ENCODE results near the gene PODXL.

- no peak for TF ChIP-seq CTCF (IDR thresholded peaks at IDR 0.05; ENCODE audit: low read length)
- TF ChIP-seq EZH2 (IDR thresholded peaks at IDR 0.05; ENCODE audit: borderline replicate concordance, low read length), result no peak
Measured at GRCh38 chr7:131500357-131500756, 56.1 kb downstream of the PODXL start.
